ENCODE measurements around the gene FRAS1.

DNA sequence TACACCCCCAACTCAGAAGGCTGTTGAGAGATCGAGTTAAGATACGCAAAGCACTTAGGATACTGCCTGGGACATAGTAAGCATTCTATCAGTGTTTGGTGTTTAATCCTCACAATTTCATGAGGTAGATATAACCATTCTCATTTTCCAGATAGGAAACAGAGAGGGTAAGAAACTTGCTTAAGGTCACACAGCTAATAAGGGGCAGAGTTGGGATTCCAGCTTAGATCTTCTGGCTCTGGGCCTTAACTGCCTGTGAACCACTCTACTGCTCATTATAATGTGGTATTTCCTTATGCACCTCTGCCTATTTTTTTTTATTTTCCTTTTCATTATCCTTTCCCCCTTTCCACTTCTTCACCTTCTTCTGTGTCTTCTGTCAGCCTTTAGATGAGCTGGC lies 252.2 kb downstream of the FRAS1 start:
- TF ChIP-seq, protein P1, sequence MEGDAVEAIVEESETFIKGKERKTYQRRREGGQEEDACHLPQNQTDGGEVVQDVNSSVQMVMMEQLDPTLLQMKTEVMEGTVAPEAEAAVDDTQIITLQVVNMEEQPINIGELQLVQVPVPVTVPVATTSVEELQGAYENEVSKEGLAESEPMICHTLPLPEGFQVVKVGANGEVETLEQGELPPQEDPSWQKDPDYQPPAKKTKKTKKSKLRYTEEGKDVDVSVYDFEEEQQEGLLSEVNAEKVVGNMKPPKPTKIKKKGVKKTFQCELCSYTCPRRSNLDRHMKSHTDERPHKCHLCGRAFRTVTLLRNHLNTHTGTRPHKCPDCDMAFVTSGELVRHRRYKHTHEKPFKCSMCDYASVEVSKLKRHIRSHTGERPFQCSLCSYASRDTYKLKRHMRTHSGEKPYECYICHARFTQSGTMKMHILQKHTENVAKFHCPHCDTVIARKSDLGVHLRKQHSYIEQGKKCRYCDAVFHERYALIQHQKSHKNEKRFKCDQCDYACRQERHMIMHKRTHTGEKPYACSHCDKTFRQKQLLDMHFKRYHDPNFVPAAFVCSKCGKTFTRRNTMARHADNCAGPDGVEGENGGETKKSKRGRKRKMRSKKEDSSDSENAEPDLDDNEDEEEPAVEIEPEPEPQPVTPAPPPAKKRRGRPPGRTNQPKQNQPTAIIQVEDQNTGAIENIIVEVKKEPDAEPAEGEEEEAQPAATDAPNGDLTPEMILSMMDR (IDR thresholded peaks at IDR 0.05; ENCODE audit: borderline replicate concordance, extremely low read depth, low read length, poor library complexity, severe bottlenecking) = no peak
- no peak for TF ChIP-seq EZH2 (IDR thresholded peaks at IDR 0.05; ENCODE audit: borderline replicate concordance, low read depth, low read length, severe bottlenecking)

All from DND-41 (cell line).